IPS-18c (cell line): Measurements from ENCODE around the gene KIF7.
"Not testable (repeated sequence)": the region's sequence is repeated elsewhere in the genome, so short reads cannot be mapped to it uniquely, and the experiment has no call there.

Experiments used
- H3K4me3 ChIP-seq: 2 replicates; pipeline ENCODE4 v1.7.0; 2013; ENCODE audit warnings: low read depth, mild to moderate bottlenecking, low read length, moderate library complexity; ENCODE audit not compliant: insufficient read depth
- H3K9me3 ChIP-seq: one replicate; pipeline ENCODE4 v1.6.1; 2013; ENCODE audit warnings: mild to moderate bottlenecking, low read length, moderate library complexity; ENCODE audit not compliant: control insufficient read depth, insufficient read depth

The KIF7 gene

DNA sequence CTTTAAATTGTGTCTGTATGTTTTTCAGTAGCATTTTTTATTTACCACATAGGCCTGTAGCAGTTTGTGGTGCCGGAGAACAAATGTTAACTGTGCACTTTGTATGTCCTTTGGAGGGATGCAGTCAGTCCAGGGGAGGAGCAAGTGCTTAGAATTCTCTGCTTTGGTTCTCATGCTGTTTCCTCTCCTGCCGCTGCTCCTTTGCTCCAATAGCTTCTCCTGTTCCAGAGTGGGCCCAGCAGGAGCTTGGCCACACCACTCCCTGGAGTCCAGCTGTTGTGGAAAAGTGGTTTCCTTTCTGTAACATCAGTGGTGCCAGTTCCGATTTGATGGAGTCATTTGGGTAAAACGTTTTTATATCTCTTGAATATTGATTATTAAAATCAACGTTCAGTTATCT lies 63.4 kb downstream of the KIF7 start:
- no peaks in the 10 kb centered on the region for H3K9me3 ChIP-seq

DNA sequence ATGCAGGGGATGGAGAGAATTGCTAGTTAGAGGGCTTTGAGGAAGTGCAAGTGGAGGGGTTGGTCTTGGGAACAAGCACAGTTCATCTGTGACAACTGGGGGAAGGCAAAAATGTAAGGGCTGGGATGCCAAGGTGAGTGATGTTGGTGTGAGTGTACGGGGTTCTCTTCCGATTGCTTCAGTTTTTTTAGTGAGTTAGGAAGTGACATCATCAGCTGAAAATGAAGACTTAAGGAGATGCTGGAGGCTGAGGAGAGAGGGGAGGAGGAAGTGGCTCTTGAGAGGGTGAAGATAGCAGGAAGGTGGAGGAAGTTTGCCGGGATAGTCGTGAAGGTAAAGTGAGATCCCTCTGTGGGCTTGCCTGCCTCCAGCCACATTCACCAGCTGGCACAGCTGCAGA lies 67.3 kb downstream of the KIF7 start:
- no peaks in the 10 kb centered on the region for H3K9me3 ChIP-seq
- H3K4me3 ChIP-seq: no peak overlapping the region

More for the DNA sequence above, 63.4 kb downstream of the KIF7 start:
- H3K4me3 ChIP-seq: no peak overlapping the region

DNA sequence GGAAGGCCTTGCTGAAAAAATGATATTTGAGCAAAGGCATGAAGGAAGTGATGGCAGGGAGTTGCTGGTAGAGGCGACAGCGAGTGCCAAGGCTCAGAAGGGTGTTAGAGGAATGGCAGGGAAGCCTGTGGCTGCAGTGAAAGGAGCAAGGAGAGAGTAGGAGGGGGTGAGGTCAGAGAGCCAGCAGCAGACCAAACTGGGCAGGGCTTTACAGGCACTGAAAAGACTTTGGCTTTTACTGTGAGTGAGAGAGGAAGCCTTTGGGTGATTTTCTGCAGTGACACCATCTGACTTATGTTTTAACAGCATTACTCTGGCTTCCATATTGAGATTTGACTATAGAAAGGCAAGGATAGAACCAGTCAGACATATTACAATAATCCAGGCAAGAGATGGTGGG lies 68.6 kb downstream of the KIF7 start:
- H3K4me3 ChIP-seq: no peak overlapping the region
- no peaks in the 10 kb centered on the region for H3K9me3 ChIP-seq

GRCh38 chr15:89580747-89581146 lies 74.5 kb downstream of the KIF7 start:
- H3K9me3 ChIP-seq, H3K4me3 ChIP-seq: not testable (repeated sequence)

GRCh38 chr15:89578146-89578545 lies 77.1 kb downstream of the KIF7 start:
- no peaks in the 10 kb centered on the region for H3K9me3 ChIP-seq
- peak overlapping the region; percentile 64 for H3K4me3 ChIP-seq
